NCI-H187 (cell line): ENCODE results near the gene TBC1D20.

Experiments used
- DNase-seq, 2 experiments: peaks; one replicate each; lab custom pipeline; 2025; lab: John Stamatoyannopoulos, UW

The TBC1D20 gene

GRCh38 chr20:420166-420620 lies 42.1 kb downstream of the TBC1D20 start:
- DNase-seq, result peak in 1 of 2 experiments; percentile 43

- peak; percentile 81 to 92 for DNase-seq
These were observed 42.7 kb downstream of the TBC1D20 start for GRCh38 chr20:419556-420165.

GRCh38 chr20:418858-419365 lies 43.4 kb downstream of the TBC1D20 start:
- DNase-seq, result no peak

- no peak for DNase-seq
These were observed 44.5 kb downstream of the TBC1D20 start for GRCh38 chr20:417801-418342.

DNA sequence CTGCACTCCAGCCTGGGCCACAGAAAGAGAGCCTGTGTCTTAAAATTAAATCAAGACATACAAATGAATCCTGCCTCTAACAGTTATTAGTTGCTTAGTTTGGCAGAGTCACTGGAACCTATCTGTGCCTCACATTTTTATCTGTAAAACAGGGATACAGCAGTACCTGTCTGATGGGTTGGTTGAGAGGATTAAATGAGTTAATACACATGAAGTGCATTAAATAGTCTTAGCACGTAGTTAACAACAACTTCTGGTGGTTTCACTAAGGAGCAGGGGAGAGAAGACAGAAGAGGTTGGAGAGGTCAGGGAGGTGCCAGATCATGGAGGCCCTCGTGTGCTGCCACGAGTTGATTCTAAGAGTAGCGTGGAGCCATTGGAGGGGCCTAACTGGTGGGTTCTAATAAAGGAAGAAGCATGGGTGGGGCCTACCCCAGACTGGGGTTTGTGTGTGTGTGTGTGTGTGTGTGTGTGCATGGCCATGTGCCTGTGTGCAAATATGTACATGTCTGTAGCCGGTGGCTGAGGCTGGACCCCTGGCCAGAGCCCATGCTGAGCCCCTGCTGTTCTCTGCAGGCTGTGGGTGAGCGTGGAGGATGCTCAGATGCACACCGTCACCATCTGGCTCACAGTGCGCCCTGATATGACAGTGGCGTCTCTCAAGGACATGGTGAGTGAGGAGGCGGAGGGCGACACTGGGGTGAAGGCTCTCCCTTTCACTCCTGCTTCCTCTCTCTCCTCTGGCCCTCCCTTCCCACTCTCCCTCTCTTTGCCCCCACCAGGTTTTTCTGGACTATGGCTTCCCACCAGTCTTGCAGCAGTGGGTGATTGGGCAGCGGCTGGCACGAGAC lies 45.2 kb downstream of the TBC1D20 start:
- DNase-seq, result no peak

DNA sequence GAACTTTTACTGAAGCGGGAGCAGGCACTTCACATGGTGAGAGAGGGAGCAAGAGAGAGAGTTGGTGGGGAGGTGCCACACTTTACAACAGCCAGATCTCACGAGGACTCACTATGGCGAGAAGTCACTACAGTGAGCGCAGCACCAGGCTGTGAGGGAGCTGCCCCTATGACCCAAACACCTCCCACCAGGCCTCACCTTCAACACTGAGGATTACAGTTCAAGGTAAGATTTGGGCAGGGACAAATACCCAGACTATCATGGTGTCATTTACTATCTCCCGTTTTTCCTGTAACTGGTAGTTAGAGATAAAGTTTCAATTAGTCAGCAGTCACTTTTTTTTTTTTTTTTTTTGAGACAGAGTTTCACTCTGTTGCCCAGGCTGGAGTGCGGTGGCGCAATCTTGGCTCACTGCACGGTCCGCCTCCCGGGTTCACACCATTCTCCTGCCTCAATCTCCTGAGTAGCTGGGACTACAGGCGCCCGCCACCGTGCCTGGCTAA lies 46.5 kb downstream of the TBC1D20 start:
- DNase-seq, result no peak

GRCh38 chr20:414161-414560 lies 48.2 kb downstream of the TBC1D20 start:
- DNase-seq, result no peak

DNA sequence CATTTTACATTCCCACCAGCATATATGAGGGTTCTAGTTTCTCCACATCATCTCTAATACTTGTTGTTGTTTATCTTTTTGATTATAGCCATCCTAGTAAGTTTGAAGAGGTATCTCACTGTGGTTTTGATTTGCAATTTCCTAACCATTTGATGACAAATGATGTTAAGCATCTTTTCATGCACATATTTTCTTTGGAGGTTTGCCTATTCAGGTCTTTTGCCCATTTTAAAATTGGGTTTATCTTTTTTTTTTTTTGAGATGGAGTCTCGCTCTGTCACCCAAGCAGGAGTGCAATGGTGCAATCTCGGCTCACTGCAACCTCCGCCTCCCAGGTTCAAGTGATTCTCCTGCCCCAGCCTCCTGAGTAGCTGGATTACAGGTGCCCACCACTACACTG lies 50.3 kb downstream of the TBC1D20 start:
- DNase-seq, result no peak

GRCh38 chr20:409697-410559 lies 52.4 kb downstream of the TBC1D20 start:
- no peak for DNase-seq

DNA sequence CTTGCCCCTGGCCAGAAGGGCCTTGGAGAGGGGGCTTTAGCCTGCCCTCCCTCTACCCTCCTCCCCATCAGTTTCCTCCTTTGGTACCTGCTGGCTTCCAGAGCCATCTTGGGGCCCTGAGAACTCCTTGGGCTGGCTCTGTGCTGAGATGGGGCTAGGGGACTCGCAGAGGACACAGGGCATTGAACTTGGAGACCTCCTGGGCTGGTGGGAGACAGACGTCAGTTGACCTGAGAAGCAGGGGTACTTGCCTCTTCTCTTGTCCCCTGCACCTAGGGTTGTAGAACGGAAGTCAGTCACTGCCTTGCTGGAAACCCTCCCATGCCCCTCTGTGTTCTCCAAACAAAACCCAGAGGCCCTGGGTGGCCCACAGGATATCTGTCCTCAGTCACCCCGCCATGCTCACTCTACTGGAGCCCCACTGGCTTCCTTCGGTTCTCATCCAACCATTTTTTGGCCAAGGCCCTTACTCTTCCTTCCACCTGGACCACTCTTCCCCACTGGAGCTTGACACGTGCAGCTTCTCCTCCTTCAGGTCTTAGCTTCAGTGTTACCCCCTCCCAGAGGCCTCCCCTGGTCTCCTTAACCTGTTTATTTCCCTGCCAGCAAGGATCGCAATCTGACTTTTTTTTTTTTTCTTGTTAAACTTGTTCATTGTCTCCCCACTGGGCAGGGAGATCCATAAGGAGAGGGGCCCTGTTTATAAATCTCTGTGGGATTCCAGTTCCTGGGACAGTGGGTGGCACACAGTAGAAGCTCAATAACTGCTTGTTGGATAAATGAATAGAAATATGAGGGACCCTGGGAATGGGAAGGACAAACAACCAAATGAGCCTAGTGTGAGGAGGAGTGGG lies 53.3 kb downstream of the TBC1D20 start:
- no peak for DNase-seq

DNA sequence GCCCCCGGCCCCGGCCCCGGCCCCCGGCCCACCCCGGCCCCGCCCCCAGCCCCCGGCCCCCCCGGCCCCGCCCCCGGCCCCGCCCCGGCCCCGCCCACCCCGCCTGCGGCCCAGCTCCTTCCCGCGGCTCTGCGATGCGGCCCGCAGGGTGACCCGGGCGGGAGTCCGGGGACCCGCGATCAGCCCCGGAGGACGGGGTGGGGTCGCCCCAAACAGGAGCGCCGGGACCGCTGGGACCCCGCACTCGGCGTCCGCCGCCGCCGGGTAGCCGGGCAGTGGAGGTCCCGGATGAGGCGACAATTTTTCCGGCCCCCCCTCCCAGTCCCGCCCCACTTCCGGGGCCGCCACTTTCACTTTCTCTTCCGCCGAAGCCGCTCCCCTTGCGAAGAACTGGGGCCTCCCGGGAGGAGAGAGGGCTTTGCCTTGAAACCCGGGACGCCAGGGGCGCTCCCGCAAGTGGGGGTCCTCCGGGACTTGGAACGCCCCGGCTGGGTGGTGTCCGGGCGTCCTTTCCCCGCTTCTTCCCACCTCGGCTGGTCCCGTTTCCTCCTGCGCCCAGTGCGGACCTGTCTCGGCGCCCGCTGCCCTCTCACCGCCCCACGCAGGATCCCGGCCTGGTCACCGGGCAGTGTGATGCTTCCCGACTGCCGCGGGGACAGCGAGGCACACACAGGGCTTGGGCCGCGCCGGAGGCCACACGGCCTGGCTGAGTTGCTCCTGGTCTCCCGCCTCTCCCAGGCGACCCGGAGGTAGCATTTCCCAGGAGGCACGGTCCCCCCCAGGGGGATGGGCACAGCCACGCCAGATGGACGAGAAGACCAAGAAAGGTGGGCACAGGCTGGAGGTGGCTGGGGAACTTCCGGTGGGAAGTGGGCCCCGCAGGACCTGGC lies 54.1 kb downstream of the TBC1D20 start, which contains the start of gene RBCK1:
Gene RBCK1 (plus strand): TSS at position 347 of the 890 bp plus-strand sequence. CDS start 459 bp downstream, at position 806.
- DNase-seq, result peak; percentile 48 to 81

- peak; percentile 57 to 76 for DNase-seq
These were observed 55.0 kb downstream of the TBC1D20 start for GRCh38 chr20:407133-407952.

DNA sequence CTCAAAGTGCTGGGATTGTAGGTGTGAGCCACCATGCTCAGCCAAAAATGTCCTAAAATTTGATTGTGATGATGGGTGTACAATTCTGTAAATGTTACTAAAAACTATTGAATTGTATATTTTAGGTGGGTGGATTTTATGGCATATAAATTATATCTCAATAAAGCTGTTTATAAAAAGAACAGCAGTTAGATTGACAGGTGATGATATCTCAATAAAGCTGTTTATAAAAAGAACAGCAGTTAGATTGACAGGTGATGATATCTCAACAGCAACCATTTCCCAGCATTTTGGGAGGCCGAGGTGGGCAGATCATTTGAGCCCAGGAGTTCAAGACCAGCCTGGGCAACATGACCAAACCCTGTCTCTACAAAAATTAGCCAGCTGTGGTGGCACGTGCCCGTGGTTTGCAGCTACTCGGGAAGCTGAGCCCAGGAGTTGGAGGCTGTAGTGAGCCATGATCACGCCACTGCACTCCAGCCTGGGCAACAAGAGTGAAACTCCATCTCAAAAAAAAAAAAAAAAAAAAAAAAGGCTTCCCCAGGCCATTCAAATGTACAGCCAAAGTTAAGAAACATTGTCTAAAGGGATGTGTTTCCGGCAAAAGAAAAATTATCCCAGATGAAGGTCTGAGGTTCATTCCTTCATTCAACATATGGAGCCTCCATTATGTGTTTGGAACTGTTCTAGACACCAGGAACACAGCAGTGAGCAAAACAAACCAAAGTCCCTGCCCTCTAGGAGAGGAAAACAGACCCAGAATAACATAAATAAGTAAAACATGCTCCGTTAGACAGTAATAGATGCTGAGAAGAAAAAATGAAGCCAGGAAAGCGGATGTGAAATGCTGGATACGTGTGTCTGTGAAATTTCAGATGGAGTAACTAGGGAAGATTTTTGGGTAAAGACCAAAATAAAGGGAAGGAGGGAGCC lies 55.9 kb downstream of the TBC1D20 start:
- DNase-seq, result no peak

- no peak for DNase-seq
These were observed 58.2 kb downstream of the TBC1D20 start for GRCh38 chr20:404088-404487.

DNA sequence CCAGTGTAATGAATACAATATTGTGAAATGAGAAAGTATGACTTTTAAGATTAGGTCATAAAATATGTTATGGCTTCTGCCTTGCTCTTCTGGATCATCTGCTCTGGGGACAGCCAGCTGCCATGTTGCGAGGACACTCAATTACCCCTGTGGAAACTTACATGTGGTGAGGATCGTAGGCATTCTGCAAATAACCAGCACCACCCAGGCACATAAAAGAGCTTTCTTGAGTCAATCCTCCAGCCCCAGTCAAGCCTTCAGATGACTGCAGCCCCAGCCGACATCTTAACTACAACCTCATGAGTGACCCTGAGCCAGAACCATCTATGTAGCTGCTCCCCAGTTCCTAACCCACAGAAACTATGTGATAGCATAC lies 58.8 kb downstream of the TBC1D20 start:
- no peak for DNase-seq

- no peak for DNase-seq
These were observed 59.3 kb downstream of the TBC1D20 start for GRCh38 chr20:402898-403581.

GRCh38 chr20:402496-402885 lies 59.8 kb downstream of the TBC1D20 start:
- no peak for DNase-seq
